Panc1 (cell line): Measurements from ENCODE around the gene TPST2. TPM values are rescaled to one million over a fixed set of nuclear protein-coding genes. Genes with fewer than 3 reads are reported as not detected.

Experiments
- ATAC-seq: fragments of 200-7000 bp; cut with Tn5 transposase; 2 replicates; pipeline ENCODE4 v1.9.1; 2020; ENCODE audit warnings: mild to moderate bottlenecking, moderate library complexity
- BruUV-seq: library from RNA; stranded (reverse); fragments of 400-500 nt; replicated peaks from 2 replicates; lab custom pipeline; 2021; lab: Mats Ljungman, UMichigan
- CTCF ChIA-PET: fragments of 300-600 bp; sonication (Branson Sonifier 250); formaldehyde crosslinking; loops from one replicate; lab custom pipeline; 2022; ENCODE audit warnings: antibody characterized with exemption; lab: Charles Lee
- POLR2A ChIA-PET: fragments of 300-600 bp; sonication (Branson Sonifier 250); formaldehyde crosslinking; loops from one replicate; lab custom pipeline; 2022; ENCODE audit warnings: antibody characterized with exemption; lab: Charles Lee
- DNase-seq: peaks from one replicate; pipeline ENCODE4 v3.0.0-alpha.2; 2010; ENCODE audit warnings: low read depth, low spot score
- H3K27ac ChIP-seq: 2 replicates; pipeline ENCODE4 v1.5.1; 2011; ENCODE audit warnings: mild to moderate bottlenecking, low read length, inconsistent platforms
- H3K27me3 ChIP-seq: fragments of 200-500 bp; sonication (Bioruptor generic); 2 replicates; pipeline ENCODE4 v1.6.0; 2014; ENCODE audit warnings: low read length, inconsistent platforms; ENCODE audit not compliant: control insufficient read depth, insufficient read depth
- H3K36me3 ChIP-seq: fragments of 200-500 bp; sonication (Bioruptor generic); 2 replicates; pipeline ENCODE4 v1.5.1; 2014; ENCODE audit warnings: inconsistent platforms, mild to moderate bottlenecking, low read length, moderate library complexity; ENCODE audit not compliant: control insufficient read depth, insufficient read depth
- H3K4me1 ChIP-seq: 2 replicates; pipeline ENCODE4 v1.5.1; 2011; ENCODE audit warnings: inconsistent platforms, mild to moderate bottlenecking, low read length, moderate library complexity; ENCODE audit not compliant: control insufficient read depth, insufficient read depth
- H3K4me3 ChIP-seq, 2 experiments: 2 replicates each; pipeline ENCODE4 v1.5.1; 2011 to 2012; ENCODE audit warnings: low read depth in 2 of 2, low read length in 2 of 2, mild to moderate bottlenecking in 2 of 2, inconsistent platforms in 1 of 2, moderate library complexity in 1 of 2
- H3K9me3 ChIP-seq: fragments of 200-500 bp; sonication (Bioruptor generic); 2 replicates; pipeline ENCODE4 v1.5.1; 2014; ENCODE audit warnings: low read depth, mild to moderate bottlenecking, inconsistent platforms, low read length, moderate library complexity; ENCODE audit not compliant: control insufficient read depth, insufficient read depth
- CTCF ChIP-seq: fragments of 450-650 bp; IDR thresholded peaks from 2 replicates; pipeline ENCODE4 v1.5.1; 2017; ENCODE audit warnings: mild to moderate bottlenecking
- POLR2AphosphoS5 ChIP-seq: IDR thresholded peaks from 2 replicates; pipeline ENCODE4 v1.6.1; 2012; ENCODE audit warnings: mild to moderate bottlenecking, low read depth, low read length, moderate library complexity
- REST ChIP-seq, 2 experiments: IDR thresholded peaks; 2 replicates each; pipeline ENCODE4 v1.6.1; 2011 to 2012; ENCODE audit warnings: low read depth in 2 of 2, control low read depth in 1 of 2, low read length in 1 of 2, mild to moderate bottlenecking in 1 of 2, moderate library complexity in 1 of 2; ENCODE audit not compliant: insufficient read depth in 1 of 2
- SIN3A ChIP-seq: IDR thresholded peaks from 2 replicates; pipeline ENCODE4 v1.6.1; 2012; ENCODE audit warnings: low read depth, mild to moderate bottlenecking, low read length, moderate library complexity, borderline replicate concordance; ENCODE audit not compliant: insufficient read depth
- TCF7L2 ChIP-seq: IDR thresholded peaks from 2 replicates; pipeline ENCODE4 v1.6.1; 2011; ENCODE audit warnings: mild to moderate bottlenecking, low read depth, low read length, inconsistent platforms
- in situ Hi-C: cut with HindIII; loops from 2 replicates; pipeline ENCODE4 v1.10.0; 2016; ENCODE audit warnings: low sequenced_read_pairs, low pct_unique_long_range_greater_than_20kb
- intact Hi-C: fragments of 100-400 bp; cut with micrococcal nuclease; formaldehyde crosslinking; loops from one replicate; pipeline ENCODE4 v1.10.0; 2022; ENCODE audit not compliant: unreplicated experiment
- total RNA-seq: library from RNA; stranded (reverse); gene quantifications from one replicate; pipeline ENCODE4 v1.2.1, GENCODE V29; 2021; ENCODE audit not compliant: unreplicated experiment

The TPST2 gene
- total RNA-seq, 1 experiment from 2014 or later = 7.1 TPM

- CTCF ChIA-PET = no interaction called here
- in situ Hi-C loops = no loop called here
- no TSS peak for BruUV-seq
Measured at GRCh38 chr22:26566994-26567393, 22.9 kb downstream of the TPST2 start.

GRCh38 chr22:26565889-26566288 is 24.0 kb downstream of the TPST2 start:
- no TSS peak for BruUV-seq
- no peaks in the 10 kb centered on the region for H3K27me3 ChIP-seq
- POLR2A ChIA-PET = no interaction called here
- H3K27ac ChIP-seq = no peak overlapping the region
- CTCF ChIA-PET = no interaction called here
- H3K9me3 ChIP-seq = no peaks in the 10 kb centered on the region
- no peak for DNase-seq
- no peaks in the 10 kb centered on the region for H3K36me3 ChIP-seq
- intact Hi-C loops = no loop called here
- in situ Hi-C loops = no loop called here
- no peak overlapping the region for H3K4me3 ChIP-seq
- no peaks in the 10 kb centered on the region; the same call in 1 of the 2 replicates for H3K4me1 ChIP-seq
- no peak for ATAC-seq
- TF ChIP-seq REST (IDR thresholded peaks at IDR 0.05; ENCODE audit: insufficient read depth in 1 of 2, low read depth in 2 of 2, low read length in 1 of 2) (no peak), CTCF (no peak), SIN3A (no peak), TCF7L2 (no peak), POLR2AphosphoS5 (no peak)

More at GRCh38 chr22:26566994-26567393, 22.9 kb downstream of the TPST2 start:
- intact Hi-C loops = no loop called here
- no peak for DNase-seq
- no peaks in the 10 kb centered on the region; the same call in 1 of the 2 replicates for H3K4me1 ChIP-seq
- no peak overlapping the region for H3K4me3 ChIP-seq
- H3K27ac ChIP-seq = no peak overlapping the region
- POLR2A ChIA-PET = no interaction called here
- no peaks in the 10 kb centered on the region for H3K36me3 ChIP-seq
- H3K9me3 ChIP-seq = no peaks in the 10 kb centered on the region
- no peak for ATAC-seq
- TF ChIP-seq SIN3A (no peak), CTCF (no peak), REST (IDR thresholded peaks at IDR 0.05; ENCODE audit: insufficient read depth in 1 of 2, low read depth in 2 of 2, low read length in 1 of 2) (no peak), TCF7L2 (no peak), POLR2AphosphoS5 (no peak)
- no peaks in the 10 kb centered on the region for H3K27me3 ChIP-seq
